Measurements from ENCODE around the gene ITGAL.
A peak's percentile ranks its signal among the peaks of the same experiment; 100 is the strongest.
"Not testable (repeated sequence)": the region's sequence is repeated elsewhere in the genome, so short reads cannot be mapped to it uniquely, and the experiment has no call there.

Gene ITGAL

GRCh38 chr16:30472328-30472942 lies at the start of gene ITGAL:
Gene ITGAL (plus strand): TSS chr16:30472742. CDS start chr16:30472838, 96 bp downstream.
- no peak for DNase-seq (ENCODE audit: low spot score)

GRCh38 chr16:30428055-30428454 lies 44.5 kb upstream of the ITGAL start:
- no peak for DNase-seq (ENCODE audit: low spot score)

GRCh38 chr16:30429418-30429677 lies 43.2 kb upstream of the ITGAL start:
- DNase-seq (ENCODE audit: low spot score), result no peak

GRCh38 chr16:30429678-30430427 lies 42.7 kb upstream of the ITGAL start, which contains the start of gene DCTPP1:
Gene DCTPP1 (minus strand): TSS chr16:30430030. CDS start chr16:30429980, 50 bp downstream.
- DNase-seq (ENCODE audit: low spot score), result peak; percentile 97

- no peak for DNase-seq (ENCODE audit: low spot score)
Observed at GRCh38 chr16:30430428-30430970, 42.0 kb upstream of the ITGAL start.

- no peak for DNase-seq (ENCODE audit: low spot score)
Observed at GRCh38 chr16:30434852-30435251, 37.7 kb upstream of the ITGAL start.

GRCh38 chr16:30437511-30438046 lies 35.0 kb upstream of the ITGAL start:
- DNase-seq (ENCODE audit: low spot score), result no peak

GRCh38 chr16:30438835-30439234 lies 33.7 kb upstream of the ITGAL start:
- no peak for DNase-seq (ENCODE audit: low spot score)

GRCh38 chr16:30439720-30440348 lies 32.7 kb upstream of the ITGAL start:
- DNase-seq (ENCODE audit: low spot score), result no peak

GRCh38 chr16:30443631-30444030 lies 28.9 kb upstream of the ITGAL start:
- no peak for DNase-seq (ENCODE audit: low spot score)

- no peak for DNase-seq (ENCODE audit: low spot score)
Observed at GRCh38 chr16:30444231-30445148, 28.1 kb upstream of the ITGAL start.

- no peak for DNase-seq (ENCODE audit: low spot score)
Observed at GRCh38 chr16:30445149-30445407, 27.5 kb upstream of the ITGAL start.

- peak; percentile 94 for DNase-seq (ENCODE audit: low spot score)
Observed at GRCh38 chr16:30445408-30446202, 26.9 kb upstream of the ITGAL start, which contains the start of gene SEPHS2. Gene SEPHS2 (minus strand): TSS chr16:30445874. CDS start chr16:30445727, 147 bp downstream.

GRCh38 chr16:30446203-30446595 lies 26.3 kb upstream of the ITGAL start:
- no peak for DNase-seq (ENCODE audit: low spot score)

- DNase-seq (ENCODE audit: low spot score), result no peak
Observed at GRCh38 chr16:30447512-30448226, 24.9 kb upstream of the ITGAL start.

GRCh38 chr16:30449116-30449435 lies 23.5 kb upstream of the ITGAL start:
- no peak for DNase-seq (ENCODE audit: low spot score)

- not testable (repeated sequence) for DNase-seq (ENCODE audit: low spot score)
Observed at GRCh38 chr16:30452709-30453580, 19.6 kb upstream of the ITGAL start.

GRCh38 chr16:30456302-30456701 lies 16.2 kb upstream of the ITGAL start:
- DNase-seq (ENCODE audit: low spot score), result no peak

GRCh38 chr16:30457256-30457655 lies 15.3 kb upstream of the ITGAL start:
- DNase-seq (ENCODE audit: low spot score), result no peak

Measured in hepatic stellate cell (primary cell).